Measurements from ENCODE around the gene VAPA. TPM values are rescaled to one million over a fixed set of nuclear protein-coding genes. Genes with fewer than 3 reads are reported as not detected.
"Not testable (repeated sequence)": the region's sequence is repeated elsewhere in the genome, so short reads cannot be mapped to it uniquely, and the experiment has no call there.

VAPA gene
- total RNA-seq, 1 experiment from 2014 or later: 399 TPM

DNA sequence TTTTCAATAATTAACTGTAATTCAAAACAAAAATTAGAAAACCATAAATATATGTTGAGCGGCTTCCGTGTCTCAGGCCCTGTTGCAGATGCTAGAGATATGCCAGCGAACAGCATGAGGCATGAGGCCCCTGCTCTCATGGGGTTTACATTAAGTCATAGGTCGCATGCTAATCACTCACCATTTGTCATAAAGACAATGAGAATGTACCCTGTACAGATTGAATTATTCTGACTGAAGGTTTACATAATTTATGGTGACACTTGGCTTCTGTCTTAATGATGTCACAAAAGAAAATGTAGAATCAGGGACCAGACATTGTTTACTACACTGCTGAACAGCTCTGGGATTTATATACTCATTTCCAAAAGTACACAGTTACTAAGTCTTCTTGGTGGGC, 5.9 kb upstream of the VAPA start:
- in situ Hi-C loops (cut with HindIII; ENCODE audit: low pct_unique_long_range_greater_than_20kb, low sequenced_read_pairs): no loop called here

DNA sequence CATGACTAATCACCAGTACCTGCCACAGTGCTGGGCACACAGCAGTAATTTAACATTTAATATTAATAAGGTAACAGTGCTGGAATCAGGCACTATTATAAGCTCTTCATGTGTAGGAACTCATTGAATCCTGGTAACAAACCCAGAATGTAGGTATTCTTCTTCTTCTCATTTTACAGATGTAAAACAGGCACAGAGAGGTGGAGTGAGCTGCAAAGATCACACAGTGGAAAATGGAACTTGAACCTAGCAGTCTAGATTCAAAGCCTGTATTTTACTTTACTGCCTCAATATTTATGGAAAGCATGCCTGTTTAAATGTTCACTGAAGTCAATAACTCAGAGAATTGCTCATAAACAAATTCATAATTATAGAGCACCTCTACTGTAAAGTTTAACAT, 3.7 kb upstream of the VAPA start:
- in situ Hi-C loops (cut with HindIII; ENCODE audit: low pct_unique_long_range_greater_than_20kb, low sequenced_read_pairs): no loop called here
- no peak for DNase-seq (ENCODE audit: low read depth)

More for the DNA sequence above, 5.9 kb upstream of the VAPA start:
- no peak for DNase-seq (ENCODE audit: low read depth)

DNA sequence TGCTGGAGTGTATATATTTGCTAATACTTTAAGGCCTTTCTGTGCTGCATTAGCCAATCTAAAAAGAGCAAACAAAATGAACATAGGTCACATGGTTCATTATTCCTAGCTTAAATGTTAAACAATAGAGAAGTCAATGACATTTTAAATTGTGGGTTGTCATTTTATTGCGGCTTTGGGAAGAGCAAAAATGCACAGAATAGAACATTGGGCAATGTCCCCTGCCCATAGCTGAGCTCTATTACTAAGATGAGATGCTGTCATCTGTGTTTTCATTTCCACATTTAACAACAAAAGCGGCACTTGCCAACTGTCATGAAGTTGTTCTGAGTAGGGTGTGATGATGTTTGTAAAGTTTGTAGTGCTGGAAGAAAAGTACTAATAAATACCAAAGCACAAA, 3.2 kb upstream of the VAPA start:
- DNase-seq (ENCODE audit: low read depth): no peak
- in situ Hi-C loops (cut with HindIII; ENCODE audit: low pct_unique_long_range_greater_than_20kb, low sequenced_read_pairs): no loop called here

DNA sequence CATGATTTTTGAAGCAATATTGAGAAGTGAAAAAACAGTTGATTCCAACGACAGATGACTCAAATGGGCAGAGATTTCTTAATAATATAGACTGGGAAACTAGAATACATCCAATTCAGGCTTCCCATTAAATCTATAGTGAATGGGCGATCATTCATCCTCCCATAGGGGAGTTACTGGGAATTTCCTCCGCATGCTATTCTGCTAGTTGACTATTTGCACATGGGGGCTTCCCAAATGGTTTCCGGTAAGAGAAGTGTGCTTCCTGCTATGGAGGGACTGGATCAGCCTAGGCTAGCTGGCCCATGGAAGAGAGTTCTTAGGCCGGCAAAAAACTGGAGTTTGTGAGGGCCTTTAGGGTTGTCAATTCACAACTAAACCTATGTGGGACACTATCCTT, 2.6 kb upstream of the VAPA start:
- DNase-seq (ENCODE audit: low read depth): no peak
- in situ Hi-C loops (cut with HindIII; ENCODE audit: low pct_unique_long_range_greater_than_20kb, low sequenced_read_pairs): no loop called here

- in situ Hi-C loops (cut with HindIII; ENCODE audit: low pct_unique_long_range_greater_than_20kb, low sequenced_read_pairs); DNase-seq (ENCODE audit: low read depth): not testable (repeated sequence)
These were observed 1.5 kb upstream of the VAPA start for GRCh38 chr18:9912285-9912684.

- in situ Hi-C loops (cut with HindIII; ENCODE audit: low pct_unique_long_range_greater_than_20kb, low sequenced_read_pairs): no loop called here
- DNase-seq (ENCODE audit: low read depth): no peak
These were observed 678 bp upstream of the VAPA start for GRCh38 chr18:9913151-9913525.

DNA sequence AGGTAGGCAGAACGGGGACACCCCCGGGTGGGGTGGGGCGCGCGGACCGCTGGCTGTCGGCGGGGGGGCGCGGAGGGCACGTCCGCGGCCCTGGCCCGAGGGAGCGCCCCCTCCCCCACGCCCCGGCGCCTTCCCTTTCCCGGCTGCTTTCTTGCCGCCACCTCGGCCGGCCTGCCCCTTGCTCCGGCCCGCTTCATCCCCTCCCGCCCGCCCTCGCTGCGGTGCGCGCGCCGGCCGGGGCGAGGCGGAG, 443 bp downstream of the VAPA start:
- no peak for DNase-seq (ENCODE audit: low read depth)
- in situ Hi-C loops (cut with HindIII; ENCODE audit: low pct_unique_long_range_greater_than_20kb, low sequenced_read_pairs): no loop called here

DNA sequence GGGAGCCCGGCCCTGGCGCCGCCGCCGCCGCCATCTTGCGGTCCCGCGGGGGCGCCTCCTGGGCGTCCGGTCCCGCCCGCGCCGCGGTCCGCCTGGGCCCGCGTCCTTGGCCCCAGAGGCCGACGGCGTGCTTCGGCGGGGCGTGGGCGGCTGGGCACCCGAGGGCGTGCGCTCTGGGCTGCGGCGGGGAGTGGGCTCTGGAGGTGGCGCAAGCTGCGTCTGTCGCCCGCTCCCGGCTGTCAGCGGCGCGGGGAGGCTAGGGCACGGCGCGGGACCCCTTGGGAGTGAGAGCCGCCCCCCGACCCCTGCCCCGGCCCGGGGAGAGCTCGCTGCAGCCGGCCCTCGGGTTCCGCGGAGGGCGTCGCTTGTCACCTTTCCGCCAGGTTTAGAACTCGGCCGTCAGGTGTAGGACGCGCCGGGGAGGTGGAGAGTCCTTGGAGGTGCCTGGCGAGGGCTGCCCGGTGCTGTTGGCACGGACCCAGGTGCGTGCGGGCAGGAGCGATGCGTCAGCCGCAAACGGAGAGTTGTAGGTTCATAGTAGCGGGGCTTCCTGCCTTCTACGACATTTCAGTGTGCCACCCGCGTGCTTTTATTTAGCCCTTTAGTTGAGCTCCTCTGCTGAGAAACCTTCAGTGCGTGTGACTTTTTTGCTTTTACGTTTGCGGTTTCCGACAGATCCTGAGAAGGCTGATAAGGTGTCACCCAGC, 921 bp downstream of the VAPA start:
- in situ Hi-C loops (cut with HindIII; ENCODE audit: low pct_unique_long_range_greater_than_20kb, low sequenced_read_pairs): no loop called here
- DNase-seq (ENCODE audit: low read depth): peak; percentile 70

- in situ Hi-C loops (cut with HindIII; ENCODE audit: low pct_unique_long_range_greater_than_20kb, low sequenced_read_pairs): no loop called here
- no peak for DNase-seq (ENCODE audit: low read depth)
These were observed 1.7 kb downstream of the VAPA start for GRCh38 chr18:9915291-9916076.

GRCh38 chr18:9916077-9916639, 2.3 kb downstream of the VAPA start:
- DNase-seq (ENCODE audit: low read depth): no peak
- in situ Hi-C loops (cut with HindIII; ENCODE audit: low pct_unique_long_range_greater_than_20kb, low sequenced_read_pairs): no loop called here

GRCh38 chr18:9916808-9917207, 3.0 kb downstream of the VAPA start:
- DNase-seq (ENCODE audit: low read depth): no peak
- in situ Hi-C loops (cut with HindIII; ENCODE audit: low pct_unique_long_range_greater_than_20kb, low sequenced_read_pairs): no loop called here

GRCh38 chr18:9918016-9918680, 4.3 kb downstream of the VAPA start:
- in situ Hi-C loops (cut with HindIII; ENCODE audit: low pct_unique_long_range_greater_than_20kb, low sequenced_read_pairs): no loop called here
- DNase-seq (ENCODE audit: low read depth): peak; percentile 51

- DNase-seq (ENCODE audit: low read depth): no peak
- in situ Hi-C loops (cut with HindIII; ENCODE audit: low pct_unique_long_range_greater_than_20kb, low sequenced_read_pairs): no loop called here
These were observed 5.9 kb downstream of the VAPA start for GRCh38 chr18:9919564-9920232.

GRCh38 chr18:9922592-9923311, 8.9 kb downstream of the VAPA start:
- DNase-seq (ENCODE audit: low read depth): no peak
- in situ Hi-C loops (cut with HindIII; ENCODE audit: low pct_unique_long_range_greater_than_20kb, low sequenced_read_pairs): no loop called here

GRCh38 chr18:9924371-9924943, 10.6 kb downstream of the VAPA start:
- DNase-seq (ENCODE audit: low read depth): no peak
- in situ Hi-C loops (cut with HindIII; ENCODE audit: low pct_unique_long_range_greater_than_20kb, low sequenced_read_pairs): no loop called here

- DNase-seq (ENCODE audit: low read depth): no peak
- in situ Hi-C loops (cut with HindIII; ENCODE audit: low pct_unique_long_range_greater_than_20kb, low sequenced_read_pairs): no loop called here
These were observed 11.6 kb downstream of the VAPA start for GRCh38 chr18:9925369-9925768.

DNA sequence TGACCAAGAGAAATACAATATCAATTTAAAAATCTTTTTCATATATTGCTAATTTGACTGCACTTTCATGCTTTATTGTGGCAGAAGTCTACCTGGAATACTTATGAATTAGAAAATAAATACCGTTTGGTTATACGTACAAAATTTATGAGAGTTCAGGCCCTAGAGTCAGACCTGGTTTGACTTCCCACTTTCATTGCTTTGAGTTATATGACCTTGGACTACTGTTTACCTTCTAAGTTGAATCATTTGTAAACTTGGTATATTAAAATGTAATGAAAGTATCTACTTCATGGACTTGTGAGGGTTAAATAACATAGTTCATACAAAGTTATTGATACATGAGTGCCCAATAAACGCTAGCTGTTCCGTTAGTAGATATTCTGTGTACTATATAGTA, 12.0 kb downstream of the VAPA start:
- in situ Hi-C loops (cut with HindIII; ENCODE audit: low pct_unique_long_range_greater_than_20kb, low sequenced_read_pairs): no loop called here
- no peak for DNase-seq (ENCODE audit: low read depth)

Measured in Caki2 (cell line).